Transverse colon (tissue), 4 donors: Measurements from ENCODE around the gene RCL1.

ENCODE experiments used
- CTCF ChIP-seq, 5 experiments: fragments of 200-600 bp in 3 of 5; fragments of 450-650 bp in 2 of 5; sonication (generic) in 3 of 5; IDR thresholded peaks; 1 replicate in 2 of 5; 2 replicates in 3 of 5; pipeline ENCODE4 v1.5.1; 2016 to 2017; ENCODE audit warnings: antibody characterized with exemption in 5 of 5, inconsistent platforms in 3 of 5, mild to moderate bottlenecking in 2 of 5, moderate library complexity in 1 of 5
- EP300 ChIP-seq: sonication (generic); formaldehyde crosslinking; IDR thresholded peaks from one replicate; pipeline ENCODE4 v1.6.1; 2017; ENCODE audit warnings: antibody characterized with exemption, low read depth
- POLR2A ChIP-seq: fragments of 450-650 bp; IDR thresholded peaks from one replicate; pipeline ENCODE4 v1.6.1; 2016; ENCODE audit warnings: antibody characterized with exemption, mild to moderate bottlenecking, moderate library complexity
- POLR2AphosphoS5 ChIP-seq, 3 donors: sonication (generic); formaldehyde crosslinking; IDR thresholded peaks; one replicate each; pipeline ENCODE4 v1.6.1; 2016; ENCODE audit warnings: antibody characterized with exemption in 3 of 3

DNA sequence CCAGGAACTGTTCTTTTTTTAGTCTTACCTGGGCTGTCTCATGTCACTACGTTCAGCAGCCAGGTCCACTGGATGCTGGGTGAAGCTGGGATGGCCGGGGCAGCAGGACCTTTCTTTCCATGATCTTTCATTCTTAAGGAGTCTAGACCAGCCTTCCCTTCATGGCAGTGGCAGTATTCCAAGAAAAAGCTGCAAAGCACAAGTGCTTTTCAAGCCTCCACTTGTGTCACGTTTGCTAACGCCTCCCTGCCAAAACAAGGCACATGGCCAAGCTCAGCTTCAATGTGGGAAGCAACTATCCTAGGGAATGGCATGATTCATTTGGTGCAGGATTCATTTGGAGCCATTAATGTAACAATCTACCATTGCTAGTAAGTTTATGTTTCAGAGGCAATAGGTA lies 94.8 kb downstream of the RCL1 start:
- TF ChIP-seq CTCF (IDR thresholded peaks at IDR 0.05) (no peak), POLR2A (no peak), EP300 (no peak), POLR2AphosphoS5 (IDR thresholded peaks at IDR 0.05) (no peak)
